HG02759 (cell line): ENCODE measurements around the gene CCSER1.
"Not testable (repeated sequence)": the region's sequence is repeated elsewhere in the genome, so short reads cannot be mapped to it uniquely, and the experiment has no call there.

Experiments used
- ATAC-seq: cut with Tn5 transposase; IDR thresholded peaks from one replicate; pipeline ENCODE4 v1.9.1; 2021; ENCODE audit warnings: mild to moderate bottlenecking, moderate library complexity; ENCODE audit not compliant: unreplicated experiment

CCSER1 gene

GRCh38 chr4:91611782-91612181 is 1484.6 kb downstream of the CCSER1 start:
- ATAC-seq: no peak

DNA sequence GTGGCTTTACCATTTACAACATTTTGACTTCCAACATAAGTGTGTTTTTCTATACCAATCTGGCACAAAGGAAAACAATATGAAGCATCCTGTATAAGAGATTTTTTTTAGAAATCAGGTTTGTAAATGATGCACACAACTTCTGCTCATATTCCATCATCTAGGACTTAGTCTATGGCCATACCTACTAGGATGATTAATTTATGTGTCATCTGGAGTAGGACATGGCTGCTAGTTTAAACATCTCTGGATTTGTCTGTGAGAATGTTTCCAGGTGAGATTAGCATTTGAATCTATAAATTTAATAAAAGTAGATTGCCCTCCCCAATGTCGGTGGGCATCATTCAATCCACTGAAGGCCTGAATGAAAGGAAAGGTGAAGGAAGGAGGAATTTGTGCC is 1493.8 kb downstream of the CCSER1 start:
- ATAC-seq: no peak

GRCh38 chr4:91621446-91621845 is 1494.3 kb downstream of the CCSER1 start:
- ATAC-seq: no peak

GRCh38 chr4:91622925-91623602 is 1495.9 kb downstream of the CCSER1 start:
- ATAC-seq: no peak

DNA sequence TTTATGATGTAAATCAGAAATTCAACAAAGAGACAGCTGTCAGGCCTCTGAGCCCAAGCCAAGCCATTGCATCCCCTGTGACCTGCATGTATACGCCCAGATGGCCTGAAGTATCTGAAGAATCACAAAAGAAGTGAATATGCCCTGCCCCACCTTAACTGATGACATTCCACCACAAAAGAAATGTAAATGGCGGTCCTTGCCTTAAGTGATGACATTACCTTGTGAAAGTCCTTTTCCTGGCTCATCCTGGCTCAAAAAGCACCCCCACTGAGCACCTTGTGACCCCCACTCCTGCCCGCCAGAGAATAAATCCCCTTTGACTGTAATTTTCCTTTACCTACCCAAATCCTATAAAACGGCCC is 1496.4 kb downstream of the CCSER1 start:
- ATAC-seq: not testable (repeated sequence)

DNA sequence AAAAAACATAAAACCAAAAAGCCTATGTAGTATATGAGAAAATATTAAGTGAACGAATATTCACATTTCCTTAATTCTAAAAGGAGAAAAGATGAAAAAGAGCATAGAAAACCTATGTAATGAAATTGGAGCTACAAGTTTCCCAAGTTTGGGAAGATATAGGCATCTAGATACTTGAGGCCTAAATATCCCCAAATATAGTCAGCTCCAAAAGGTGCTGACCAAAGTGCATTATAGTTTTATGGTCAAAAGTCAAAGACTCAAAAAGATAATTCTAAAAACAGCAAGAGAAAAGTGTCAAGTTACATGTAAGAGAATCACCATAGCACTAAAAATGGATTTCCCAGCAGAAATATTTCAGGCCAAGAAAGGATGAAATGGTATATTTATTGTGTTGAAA is 1502.9 kb downstream of the CCSER1 start:
- ATAC-seq: no peak

GRCh38 chr4:91630764-91631163 is 1503.6 kb downstream of the CCSER1 start:
- no peak for ATAC-seq

DNA sequence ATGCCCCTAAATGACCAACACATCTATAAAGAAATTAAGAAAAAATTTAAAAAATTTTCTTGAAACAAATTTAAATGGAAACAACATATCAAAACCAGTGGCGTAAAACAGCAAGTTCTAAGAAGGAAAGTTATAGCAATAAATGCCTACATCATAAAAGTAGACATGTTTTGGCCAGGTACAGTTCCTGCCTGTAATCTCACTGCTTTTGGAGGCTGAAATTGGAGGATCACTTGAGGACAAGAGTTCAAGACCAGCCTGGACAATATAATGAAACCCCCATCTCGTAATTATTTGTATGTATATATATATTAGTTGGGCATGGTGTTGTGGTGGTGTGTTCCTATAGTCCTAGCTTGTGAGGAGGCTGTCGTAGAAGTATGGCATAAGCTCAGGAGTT is 1504.1 kb downstream of the CCSER1 start:
- ATAC-seq: no peak

- ATAC-seq: no peak
These were observed 1508.9 kb downstream of the CCSER1 start for GRCh38 chr4:91636083-91636482.
